Measurements from ENCODE around the gene KCNAB3. TPM values are rescaled to one million over a fixed set of nuclear protein-coding genes. Genes with fewer than 3 reads are reported as not detected.

KCNAB3 gene
- polyA plus RNA-seq, 1 donor from 2014 or later, result 5.6 TPM

GRCh38 chr17:7944326-7944725, 14.7 kb upstream of the KCNAB3 start:
- no peaks in the 10 kb centered on the region for H3K9me3 ChIP-seq (ENCODE audit: low read length)
- TF ChIP-seq MXI1 (conservative IDR thresholded peaks at IDR 0.05; ENCODE audit: poor library complexity, severe bottlenecking) (no peak), TAF1 (IDR thresholded peaks at IDR 0.05; ENCODE audit: low read depth) (no peak), EZH2 (IDR thresholded peaks at IDR 0.05; ENCODE audit: borderline replicate concordance, insufficient read depth, low read length, poor library complexity, severe bottlenecking) (no peak), SMC3 (conservative IDR thresholded peaks at IDR 0.05; ENCODE audit: poor library complexity) (no peak), EP300 (conservative IDR thresholded peaks at IDR 0.05; ENCODE audit: poor library complexity, severe bottlenecking) (no peak), CTCF (IDR thresholded peaks at IDR 0.05; ENCODE audit: poor library complexity, severe bottlenecking) (no peak), POLR2AphosphoS5 (IDR thresholded peaks at IDR 0.05) (no peak), RAD21 (conservative IDR thresholded peaks at IDR 0.05) (no peak), REST (IDR thresholded peaks at IDR 0.05; ENCODE audit: borderline replicate concordance) (no peak)
- no peaks in the 10 kb centered on the region for H4K20me1 ChIP-seq (ENCODE audit: insufficient read depth)
- no peaks in the 10 kb centered on the region for H3K27me3 ChIP-seq (ENCODE audit: insufficient read depth, low read depth, low read length)
- no peak overlapping the region for H2AFZ ChIP-seq (ENCODE audit: low read depth, low read length)
- H3K9me2 ChIP-seq (ENCODE audit: insufficient read depth, low read length), result no peaks in the 10 kb centered on the region
- H3K4me2 ChIP-seq (ENCODE audit: low read length), result no peak overlapping the region
- H3K9ac ChIP-seq (ENCODE audit: low read length), result no peak overlapping the region
- H3K4me3 ChIP-seq (ENCODE audit: low read length), result no peak overlapping the region
- no peak overlapping the region for H3K27ac ChIP-seq (ENCODE audit: low read length)
- H3K79me2 ChIP-seq (replicated peaks; ENCODE audit: insufficient read depth, low read length), result no peaks in the 10 kb centered on the region
- peaks cover 13% of the 10 kb centered on the region for H3K36me3 ChIP-seq (ENCODE audit: insufficient read depth, low read length)
- H3F3A ChIP-seq (ENCODE audit: insufficient read depth, low read length, poor library complexity, severe bottlenecking), result no peaks in the 10 kb centered on the region

GRCh38 chr17:7943291-7943690, 13.6 kb upstream of the KCNAB3 start:
- Histone ChIP-seq H4K20me1 (ENCODE audit: insufficient read depth) (no peaks in the 10 kb centered on the region), H2AFZ (ENCODE audit: low read depth, low read length) (no peak overlapping the region), H3K79me2 (replicated peaks; ENCODE audit: insufficient read depth, low read length) (no peaks in the 10 kb centered on the region)

More at GRCh38 chr17:7943291-7943690, 13.6 kb upstream of the KCNAB3 start:
- H3K27me3 ChIP-seq (ENCODE audit: insufficient read depth, low read depth, low read length), result no peaks in the 10 kb centered on the region
- TF ChIP-seq RAD21 (conservative IDR thresholded peaks at IDR 0.05), result no peak
- TF ChIP-seq EZH2 (IDR thresholded peaks at IDR 0.05; ENCODE audit: borderline replicate concordance, insufficient read depth, low read length, poor library complexity, severe bottlenecking), result no peak
- TF ChIP-seq MXI1 (conservative IDR thresholded peaks at IDR 0.05; ENCODE audit: poor library complexity, severe bottlenecking), result no peak
- no peak for TF ChIP-seq REST (IDR thresholded peaks at IDR 0.05; ENCODE audit: borderline replicate concordance)
- TF ChIP-seq POLR2AphosphoS5 (IDR thresholded peaks at IDR 0.05), result no peak
- TF ChIP-seq EP300 (conservative IDR thresholded peaks at IDR 0.05; ENCODE audit: poor library complexity, severe bottlenecking), result no peak
- no peak for TF ChIP-seq TAF1 (IDR thresholded peaks at IDR 0.05; ENCODE audit: low read depth)
- no peak for TF ChIP-seq SMC3 (conservative IDR thresholded peaks at IDR 0.05; ENCODE audit: poor library complexity)
- no peak for TF ChIP-seq CTCF (IDR thresholded peaks at IDR 0.05; ENCODE audit: poor library complexity, severe bottlenecking)
- H3K4me2 ChIP-seq (ENCODE audit: low read length), result no peak overlapping the region
- no peaks in the 10 kb centered on the region for H3K9me2 ChIP-seq (ENCODE audit: insufficient read depth, low read length)
- H3F3A ChIP-seq (ENCODE audit: insufficient read depth, low read length, poor library complexity, severe bottlenecking), result no peaks in the 10 kb centered on the region
- H3K4me3 ChIP-seq (ENCODE audit: low read length), result no peak overlapping the region
- H3K9ac ChIP-seq (ENCODE audit: low read length), result no peak overlapping the region
- peaks cover 13% of the 10 kb centered on the region for H3K36me3 ChIP-seq (ENCODE audit: insufficient read depth, low read length)
- no peaks in the 10 kb centered on the region for H3K9me3 ChIP-seq (ENCODE audit: low read length)
- no peak overlapping the region for H3K27ac ChIP-seq (ENCODE audit: low read length)
